Activated naive CD8-positive, alpha-beta T cell treated with anti-CD3 and anti-CD28 coated beads, Interleukin-2, amount 50 U/mL, for 16 hours (primary cell): ENCODE results near the gene PTPRC.

ENCODE experiments used
- DNase-seq: peaks from one replicate; pipeline ENCODE4 v3.0.0-alpha.2; 2020; ENCODE audit warnings: low read depth, low spot score

The PTPRC gene

DNA sequence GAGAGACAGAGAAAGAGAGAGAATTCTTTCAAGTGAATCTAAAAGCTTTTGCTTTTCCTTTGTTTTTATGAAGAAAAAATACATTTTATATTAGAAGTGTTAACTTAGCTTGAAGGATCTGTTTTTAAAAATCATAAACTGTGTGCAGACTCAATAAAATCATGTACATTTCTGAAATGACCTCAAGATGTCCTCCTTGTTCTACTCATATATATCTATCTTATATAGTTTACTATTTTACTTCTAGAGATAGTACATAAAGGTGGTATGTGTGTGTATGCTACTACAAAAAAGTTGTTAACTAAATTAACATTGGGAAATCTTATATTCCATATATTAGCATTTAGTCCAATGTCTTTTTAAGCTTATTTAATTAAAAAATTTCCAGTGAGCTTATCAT lies 117.6 kb downstream of the PTPRC start:
- DNase-seq = no peak

DNA sequence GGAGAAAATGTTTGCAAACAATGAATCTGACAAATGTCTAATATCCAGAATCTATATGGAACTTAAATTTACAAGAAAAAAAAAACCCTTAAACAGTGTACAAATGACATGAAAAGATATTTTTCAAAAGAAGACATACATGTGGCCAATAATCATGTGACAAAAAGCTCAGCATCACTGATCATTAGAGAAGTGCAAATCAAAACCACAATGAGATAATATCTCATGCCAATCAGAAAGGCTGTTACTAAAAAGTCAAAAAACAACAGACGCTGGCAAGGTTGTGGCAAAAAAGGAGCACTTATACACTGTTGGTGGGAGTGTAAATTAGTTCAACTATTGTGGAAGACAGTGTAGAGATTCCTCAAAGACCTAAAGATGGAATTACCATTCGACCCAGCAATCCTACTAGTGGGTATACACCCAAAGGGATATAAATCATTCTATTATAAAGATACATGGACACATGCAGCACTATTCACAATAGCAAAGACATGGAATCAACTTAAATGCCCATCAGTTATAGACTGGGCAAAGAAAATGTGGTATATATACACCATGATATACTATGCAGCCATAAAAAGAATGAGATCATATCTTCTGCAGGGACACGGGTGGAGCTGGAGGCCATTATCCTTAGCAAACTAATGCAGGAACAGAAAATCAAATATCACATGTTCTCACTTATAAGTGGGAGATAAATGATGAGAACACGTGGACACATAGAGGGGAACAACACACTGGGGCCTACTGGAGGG lies 123.2 kb downstream of the PTPRC start:
- DNase-seq = no peak

DNA sequence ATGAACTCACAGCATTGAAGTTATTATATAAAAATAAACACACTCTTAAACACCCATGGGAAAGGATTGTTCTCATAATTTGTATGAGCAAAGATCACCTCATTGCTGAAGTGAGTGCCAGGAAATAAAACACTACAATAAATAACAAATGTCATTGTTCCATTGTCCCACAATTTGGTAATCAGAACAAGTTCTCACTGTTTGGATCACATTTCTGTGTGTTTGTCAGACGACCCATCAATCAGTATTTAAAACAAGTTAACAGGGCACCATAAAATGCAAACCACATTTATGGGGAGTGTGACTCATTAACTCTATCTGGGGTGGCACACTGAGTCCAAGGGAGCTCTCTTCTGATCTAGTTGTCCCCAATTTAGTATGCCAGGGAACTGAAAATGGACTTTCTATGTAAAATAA lies 124.5 kb downstream of the PTPRC start:
- DNase-seq = no peak

DNA sequence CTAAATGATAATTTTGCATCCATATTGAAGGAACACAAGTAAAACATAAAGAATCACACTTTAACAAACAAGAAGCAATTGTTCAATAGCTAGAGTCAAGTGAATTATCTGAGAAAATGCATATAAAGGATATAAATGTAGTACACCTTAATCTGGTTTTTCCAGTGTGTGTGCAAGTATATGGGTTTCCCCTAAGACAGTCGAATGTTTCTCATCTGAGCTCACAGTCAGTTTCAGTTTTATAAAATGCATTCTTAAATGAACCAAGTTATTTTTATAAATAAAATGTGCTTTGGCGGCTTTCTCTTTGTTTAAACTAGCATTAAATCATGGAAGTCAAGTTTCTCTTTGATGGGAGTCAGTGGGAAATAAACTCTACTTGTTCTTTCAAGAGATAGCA lies 125.9 kb downstream of the PTPRC start:
- DNase-seq = no peak

GRCh38 chr1:198765416-198765815 lies 126.6 kb downstream of the PTPRC start:
- DNase-seq = no peak

DNA sequence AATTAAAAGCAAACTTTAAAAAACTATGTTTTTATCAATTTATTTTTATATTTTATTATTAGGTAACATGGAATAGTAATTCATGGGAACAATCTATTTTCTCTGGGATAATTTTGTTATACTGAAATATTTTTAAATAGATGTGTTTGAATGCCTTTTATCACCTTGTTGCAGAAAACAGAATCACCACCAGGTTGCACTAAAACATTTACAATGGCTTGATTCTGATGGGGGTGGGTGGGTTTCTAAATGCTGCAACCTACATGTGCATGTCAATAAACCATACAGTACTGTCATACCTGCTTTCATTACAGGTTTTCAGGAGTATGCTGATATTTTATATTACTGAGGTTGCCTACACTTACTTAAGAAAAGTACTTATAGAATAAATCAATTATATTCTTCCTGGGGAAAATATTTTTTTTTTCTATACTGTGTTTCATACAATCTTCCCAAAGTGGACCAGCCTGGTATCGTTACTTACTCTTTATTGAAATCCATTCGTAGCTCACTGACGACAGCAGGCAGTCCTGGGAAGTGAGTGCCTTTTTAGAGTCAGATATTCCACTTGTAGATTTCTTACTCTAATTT lies 132.8 kb downstream of the PTPRC start:
- DNase-seq = no peak

DNA sequence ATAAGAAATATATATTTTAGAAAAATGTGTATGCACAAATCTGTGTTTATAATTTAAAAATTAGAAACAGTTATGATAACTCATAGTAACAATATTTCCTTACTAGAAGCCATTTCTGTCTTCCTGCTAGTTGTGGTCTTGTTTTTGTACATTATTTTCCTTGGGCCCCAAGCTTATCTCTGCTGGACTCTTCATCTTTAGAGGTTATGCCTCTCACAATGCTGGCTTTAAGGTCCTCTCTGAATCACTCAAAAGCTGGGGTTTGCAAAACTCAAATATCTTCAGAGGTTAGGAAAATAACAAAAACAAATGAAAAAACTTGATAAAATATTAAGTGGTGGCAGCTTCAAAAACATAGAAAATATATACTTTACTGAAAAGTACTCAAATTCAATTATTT lies 133.8 kb downstream of the PTPRC start:
- DNase-seq = no peak

GRCh38 chr1:198773030-198773429 lies 134.2 kb downstream of the PTPRC start:
- no peak for DNase-seq

- no peak for DNase-seq
Observed at GRCh38 chr1:198773523-198773922, 134.7 kb downstream of the PTPRC start.

DNA sequence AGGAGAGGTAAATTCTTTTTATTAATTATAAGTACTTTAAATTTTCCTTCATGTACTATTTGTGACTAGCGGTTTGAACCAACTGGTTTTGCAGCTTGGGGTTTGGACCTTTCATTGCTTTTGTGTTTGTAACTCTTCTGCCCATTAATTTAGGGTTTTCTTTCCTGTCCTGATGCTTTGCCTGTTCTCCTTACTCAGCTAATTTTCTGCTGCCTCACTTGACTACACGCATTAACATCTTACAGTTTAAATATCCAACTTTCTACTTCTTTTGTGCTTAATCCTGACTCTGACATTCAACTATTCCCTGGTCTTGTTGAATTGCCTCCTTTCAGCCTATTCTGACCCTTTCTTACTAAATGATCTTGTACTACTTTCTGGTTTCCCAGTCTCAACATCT lies 135.6 kb downstream of the PTPRC start:
- DNase-seq = no peak

DNA sequence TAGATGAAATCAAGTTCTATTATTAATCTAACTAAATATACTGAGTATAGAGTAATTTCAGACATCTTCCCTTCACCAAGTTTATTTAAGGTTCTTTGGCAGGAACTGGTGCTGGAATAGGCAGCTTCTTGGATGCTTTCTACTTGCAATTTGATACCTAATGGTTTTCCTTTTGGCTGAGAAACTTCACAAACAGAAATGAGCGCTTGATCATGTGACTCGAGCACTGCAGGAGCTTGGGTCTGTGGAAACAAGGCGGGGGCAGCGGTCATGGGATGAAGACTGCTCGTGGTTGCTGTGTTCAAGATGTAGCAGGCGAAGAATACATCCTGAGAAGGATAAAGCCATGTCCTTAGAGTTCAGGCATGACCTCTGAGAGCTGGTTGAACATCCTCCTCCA lies 136.8 kb downstream of the PTPRC start:
- DNase-seq = no peak

DNA sequence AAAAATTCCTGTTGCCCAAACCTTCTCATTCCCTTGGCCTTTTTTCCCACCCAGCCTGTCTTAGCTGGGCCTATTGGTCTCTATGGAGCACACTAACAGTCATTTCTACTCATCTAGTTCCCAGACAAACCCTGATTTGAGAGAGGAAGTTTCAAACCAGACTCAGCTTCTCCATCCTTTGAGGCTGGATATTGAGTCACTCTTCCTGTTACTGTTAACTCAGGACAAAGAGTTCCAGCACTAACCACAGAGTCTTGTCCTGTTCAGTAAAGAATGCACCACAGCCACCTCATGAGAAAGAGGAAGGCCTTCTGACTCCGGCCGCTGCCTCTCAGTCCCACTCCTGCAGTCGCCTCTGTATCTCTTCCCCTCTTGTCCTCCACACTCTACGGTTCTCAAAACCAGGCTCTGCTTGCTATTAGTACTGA lies 137.8 kb downstream of the PTPRC start:
- no peak for DNase-seq

- DNase-seq = no peak
Observed at GRCh38 chr1:198778049-198778448, 139.2 kb downstream of the PTPRC start.

DNA sequence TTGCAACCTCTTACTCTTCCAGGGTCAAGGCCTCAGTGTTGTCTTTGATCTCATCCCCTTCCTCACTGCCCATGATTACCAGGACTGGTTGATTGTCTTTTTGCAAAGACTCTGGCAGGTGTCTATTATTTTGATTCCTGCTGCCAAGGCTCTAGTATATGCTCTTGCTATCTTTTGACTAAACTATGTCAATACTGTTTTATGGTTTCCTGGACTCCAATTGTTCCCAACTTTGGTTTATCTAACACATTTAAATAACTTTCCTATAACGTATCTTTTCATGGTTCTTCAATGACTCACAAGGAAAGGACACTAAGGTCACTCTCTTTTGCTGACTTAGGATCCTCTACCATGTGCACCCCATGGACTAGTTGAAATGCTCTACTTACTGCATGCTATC lies 141.5 kb downstream of the PTPRC start:
- no peak for DNase-seq

GRCh38 chr1:198788561-198789064 lies 149.8 kb downstream of the PTPRC start:
- DNase-seq = no peak

DNA sequence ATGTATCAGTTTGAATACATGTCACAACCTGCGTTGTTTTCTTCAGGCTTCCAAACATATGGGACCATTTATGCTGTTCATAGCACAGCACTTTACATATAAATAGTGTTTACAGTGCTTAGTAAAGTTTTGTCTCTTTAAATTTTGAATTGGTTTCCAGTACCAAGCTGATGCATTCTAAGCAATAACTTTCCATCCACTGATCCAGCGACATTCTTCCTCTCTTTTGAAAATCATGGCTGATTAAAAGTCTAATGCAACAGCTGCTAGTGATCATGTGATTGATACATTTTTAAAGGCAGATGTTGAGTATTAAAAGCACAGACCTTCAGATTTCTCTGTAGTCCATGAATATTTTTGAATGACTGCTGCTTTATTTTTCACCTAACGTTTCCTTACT lies 154.9 kb downstream of the PTPRC start:
- DNase-seq = no peak

DNA sequence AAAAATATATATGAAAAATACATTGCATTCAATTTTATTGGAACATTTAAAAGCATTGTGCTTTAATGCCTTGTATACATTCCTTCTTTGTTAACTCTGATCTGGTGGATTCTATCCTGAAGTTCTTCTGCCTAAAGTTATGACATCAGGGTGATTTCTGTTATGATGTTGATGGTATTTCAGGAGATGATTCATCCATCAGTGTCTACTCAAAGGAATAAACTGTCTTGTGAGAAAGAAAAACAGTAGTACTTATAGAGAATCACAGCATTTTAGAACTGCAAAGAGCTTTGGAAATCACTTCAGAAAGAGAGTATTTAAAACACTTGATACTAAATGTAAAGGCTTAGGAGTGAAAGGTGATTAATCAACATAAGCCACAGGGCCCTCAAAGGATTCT lies 155.7 kb downstream of the PTPRC start:
- no peak for DNase-seq

DNA sequence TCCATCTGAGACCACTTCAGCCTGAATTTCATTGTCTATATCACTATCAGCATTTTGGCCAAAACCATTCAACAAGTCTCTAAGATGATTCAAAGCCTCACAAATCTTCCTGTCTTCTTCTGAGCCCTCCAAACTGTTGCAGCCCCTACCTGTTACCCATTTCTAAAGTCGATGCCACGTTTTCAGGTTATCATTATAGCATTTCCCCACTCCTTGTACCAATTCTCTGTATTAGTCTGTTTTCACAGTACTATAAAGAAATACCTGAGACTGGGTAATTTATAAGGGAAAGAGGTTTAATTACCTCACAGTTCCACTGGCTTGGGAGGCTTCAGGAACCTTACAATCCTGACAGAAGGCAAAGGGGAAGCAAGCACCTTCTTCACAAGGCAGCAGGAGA lies 158.8 kb downstream of the PTPRC start:
- DNase-seq = no peak

DNA sequence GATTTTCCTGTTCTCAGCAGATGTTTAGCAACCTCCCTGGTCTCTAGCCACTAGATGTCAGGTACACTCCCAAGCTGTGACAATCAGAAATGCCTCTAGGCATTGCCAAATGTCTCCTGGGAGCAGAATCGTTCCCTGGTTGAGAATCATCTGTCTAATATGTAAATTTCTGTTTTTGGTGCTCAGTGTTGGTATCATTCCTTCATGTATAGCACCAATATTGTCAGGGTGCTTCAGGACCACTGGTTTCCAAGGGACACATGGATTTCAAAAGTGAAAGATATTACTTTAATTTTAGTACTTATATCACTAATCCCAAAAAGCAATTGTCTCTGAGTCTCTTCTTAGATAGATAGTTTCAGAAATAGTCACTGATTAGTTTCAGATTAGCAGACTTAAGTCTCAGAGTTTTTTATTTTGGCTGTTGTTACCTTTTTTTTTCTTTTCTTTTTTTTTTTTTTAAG lies 160.1 kb downstream of the PTPRC start:
- DNase-seq = no peak

- no peak for DNase-seq
Observed at GRCh38 chr1:198805498-198806151, 166.8 kb downstream of the PTPRC start.

- DNase-seq = no peak
Observed at GRCh38 chr1:198806861-198807260, 168.0 kb downstream of the PTPRC start.
